GM21737 (cell line): ENCODE measurements around the gene TNNI2.

Source experiments
- ATAC-seq: cut with Tn5 transposase; IDR thresholded peaks from one replicate; pipeline ENCODE4 v1.9.1; 2021; ENCODE audit warnings: mild to moderate bottlenecking, moderate library complexity; ENCODE audit not compliant: unreplicated experiment

The TNNI2 gene

DNA sequence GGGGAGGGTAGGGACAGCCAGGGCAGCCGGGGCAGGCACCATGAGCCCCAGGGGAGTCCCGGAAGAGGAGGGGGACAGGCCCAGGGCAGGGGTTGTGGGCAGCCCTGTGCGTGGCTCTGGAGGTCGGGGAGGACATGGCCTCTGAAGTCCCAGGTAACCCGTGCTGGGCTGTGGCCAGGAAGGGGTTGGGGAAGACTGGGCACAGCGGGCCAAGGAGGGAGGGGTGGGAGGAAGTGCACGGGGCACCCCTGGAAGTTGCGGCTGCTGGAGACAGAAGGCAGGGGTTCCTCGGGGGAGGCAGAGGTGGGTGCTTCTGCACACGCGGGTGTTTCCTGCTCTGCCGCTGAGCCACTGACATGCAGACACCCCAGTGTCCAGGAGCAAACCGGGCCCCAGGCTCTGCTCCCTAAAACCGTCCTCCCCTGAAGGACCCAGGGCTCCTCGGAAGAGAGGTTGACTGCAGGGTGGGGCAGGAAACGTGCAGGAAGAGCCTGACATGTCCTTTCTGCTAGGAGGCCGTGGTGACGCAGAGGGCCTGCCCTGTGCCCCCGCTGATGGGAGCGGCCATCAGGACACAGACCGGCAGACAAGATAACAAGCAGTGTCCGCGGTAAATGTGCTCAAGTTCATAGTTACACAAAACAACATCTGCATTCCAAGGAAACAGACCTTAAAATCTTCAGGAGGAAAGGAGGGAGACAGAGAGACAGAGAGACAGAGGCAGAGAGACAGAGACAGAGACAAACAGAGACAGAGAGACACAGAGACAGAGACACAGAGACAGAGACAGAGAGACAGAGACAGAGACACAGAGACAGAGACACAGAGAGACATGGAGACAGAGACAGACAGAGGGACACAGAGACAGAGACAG lies 5.7 kb downstream of the TNNI2 start:
- no peak for ATAC-seq

DNA sequence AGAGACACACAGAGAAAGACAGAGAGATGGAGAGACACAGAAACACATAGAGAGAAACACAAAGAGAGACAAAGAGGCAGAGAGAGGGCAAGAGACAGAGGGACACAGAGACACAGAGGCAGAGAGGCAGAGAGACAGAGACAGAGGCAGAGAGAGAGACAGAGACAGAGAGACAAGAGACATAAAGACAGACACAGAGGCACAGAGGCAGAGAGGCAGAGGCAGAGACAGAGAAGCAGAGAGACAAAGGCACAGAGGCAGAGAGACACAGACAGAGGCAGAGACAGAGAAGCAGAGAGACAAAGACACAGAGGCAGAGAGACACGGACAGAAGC lies 6.3 kb downstream of the TNNI2 start:
- no peak for ATAC-seq

DNA sequence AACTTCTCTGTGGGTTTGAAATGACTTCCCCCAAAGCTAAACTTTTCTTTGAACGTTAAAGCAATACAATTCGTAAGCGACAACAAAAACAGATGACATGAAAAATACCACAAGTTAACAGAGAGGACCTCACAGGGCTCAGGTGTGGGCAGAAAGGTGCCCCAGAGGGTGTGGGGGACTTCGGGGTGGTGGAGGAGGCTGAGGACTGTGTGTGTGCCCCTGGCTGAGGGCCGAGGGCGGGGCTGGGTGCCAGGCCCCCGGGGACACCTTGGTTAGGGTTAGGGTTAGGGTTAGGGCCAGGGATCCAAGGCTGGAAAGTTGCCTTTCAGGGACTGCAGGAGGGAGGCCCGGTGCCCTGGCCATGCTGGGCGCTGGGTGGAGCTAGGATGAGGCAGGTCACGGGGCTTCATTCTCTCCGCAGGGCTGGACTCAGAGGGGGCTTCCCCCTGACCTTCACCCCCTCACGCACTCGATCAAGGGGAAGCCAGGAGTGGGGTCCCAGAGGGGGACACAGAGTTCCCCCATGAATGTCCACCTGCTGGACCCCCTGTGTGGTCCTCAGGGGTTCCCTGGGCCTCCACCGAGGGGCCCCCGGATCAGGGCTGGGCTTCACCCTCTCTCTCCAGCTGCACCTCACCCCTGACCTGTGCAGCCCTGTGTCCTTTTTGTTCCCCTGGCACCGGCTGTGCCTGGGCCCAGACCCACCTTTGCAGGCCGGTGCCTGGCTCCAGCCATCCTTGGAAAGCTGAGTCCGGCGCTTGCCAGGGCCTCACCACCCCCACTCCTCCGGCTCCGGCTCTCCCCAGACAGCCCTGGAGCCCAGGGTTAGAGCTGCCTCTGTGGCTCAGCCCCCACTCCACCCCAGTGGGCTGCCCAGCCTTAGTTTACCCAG lies 7.0 kb downstream of the TNNI2 start:
- ATAC-seq, result no peak

DNA sequence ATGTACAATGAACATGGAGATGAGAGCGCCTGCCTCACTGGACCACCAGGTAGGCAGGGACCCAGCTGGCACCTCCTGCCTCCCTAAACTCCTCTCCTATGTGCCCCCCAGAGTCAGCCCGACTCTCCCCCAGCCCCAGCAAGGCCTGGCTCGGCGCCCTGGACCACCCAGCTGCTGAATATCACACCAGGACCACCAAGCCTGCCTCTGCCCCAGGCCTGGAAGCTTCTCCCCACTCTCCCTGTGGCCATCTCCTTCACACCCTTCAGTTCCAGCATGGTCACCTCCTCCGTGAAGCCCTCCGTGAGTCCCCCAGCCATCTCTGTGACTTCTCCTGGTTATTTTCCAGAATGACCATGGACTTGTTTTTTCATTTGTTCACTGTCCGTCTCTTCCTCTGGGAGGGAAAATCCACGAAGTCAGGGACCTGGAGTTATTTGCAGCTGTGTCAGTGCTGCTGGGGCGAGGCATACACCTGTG lies 7.7 kb downstream of the TNNI2 start:
- ATAC-seq, result no peak

DNA sequence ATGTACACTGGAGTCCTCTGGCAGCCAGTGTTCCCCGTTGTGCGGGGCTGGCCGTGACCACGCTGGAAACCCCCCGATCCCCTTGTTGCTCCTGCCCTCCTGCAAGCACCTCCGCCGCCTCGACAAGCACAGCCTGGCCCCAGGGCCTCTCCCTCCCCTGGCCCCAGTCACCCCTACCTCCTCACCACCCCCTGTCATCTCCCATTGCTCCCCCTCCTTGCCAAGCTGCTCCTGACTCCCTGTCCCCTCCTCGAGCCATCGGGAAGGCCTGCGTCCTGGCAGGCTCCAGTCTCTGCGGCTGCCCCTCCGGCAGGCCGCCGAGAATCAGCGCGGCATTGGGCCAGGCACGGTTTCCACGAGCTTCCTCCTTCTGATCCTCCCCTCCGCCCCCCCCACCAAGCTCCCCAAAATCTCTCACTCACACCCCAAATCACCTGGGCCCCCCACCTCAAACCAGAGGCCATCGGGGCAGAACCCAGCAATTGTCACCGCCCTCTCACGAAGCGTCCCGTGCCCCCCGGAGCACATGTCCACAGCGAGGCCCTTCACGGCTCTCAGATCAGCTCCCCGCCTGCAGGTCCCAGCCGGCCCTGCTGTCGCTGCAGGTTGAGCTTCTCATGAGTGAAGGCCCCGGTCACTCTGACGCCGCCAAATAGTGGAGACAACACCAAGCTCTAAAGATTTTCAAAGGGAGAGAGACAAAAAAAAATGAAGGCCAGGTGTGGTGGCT lies 8.4 kb downstream of the TNNI2 start:
- no peak for ATAC-seq

DNA sequence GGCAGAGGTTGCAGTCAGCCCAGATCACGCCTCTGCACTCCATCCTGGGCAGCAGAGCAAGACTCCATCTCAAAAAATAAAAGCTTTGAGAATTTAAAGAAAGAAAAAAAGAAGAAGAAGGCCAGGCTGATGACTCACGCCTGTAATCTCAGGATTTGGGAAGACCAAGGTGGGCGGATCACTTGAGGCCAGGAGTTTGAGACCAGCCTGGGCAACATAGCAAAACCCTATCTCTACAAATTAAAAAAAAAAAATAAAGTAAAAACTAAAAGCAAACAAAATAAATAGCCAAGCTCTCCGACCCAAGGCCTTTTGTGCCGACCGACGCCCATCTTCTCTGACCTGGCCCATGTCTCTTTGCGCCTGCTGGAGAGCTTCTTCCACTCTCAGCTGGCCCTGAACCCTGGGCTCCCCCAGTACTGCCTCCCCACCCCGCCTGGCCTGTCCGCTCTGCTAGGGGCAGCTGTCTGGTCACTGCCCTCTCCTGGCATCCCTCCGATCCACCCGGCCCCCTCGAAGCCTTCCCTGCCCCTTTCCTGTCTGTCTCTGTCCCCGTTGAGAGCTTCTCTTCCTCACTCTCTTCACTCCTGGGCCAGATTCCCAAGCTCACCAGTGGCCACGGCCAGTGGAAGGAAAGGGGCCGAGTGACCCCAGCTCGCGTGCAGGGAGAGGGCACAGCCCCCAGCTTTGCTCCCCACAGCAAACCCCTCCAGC lies 9.3 kb downstream of the TNNI2 start:
- no peak for ATAC-seq

DNA sequence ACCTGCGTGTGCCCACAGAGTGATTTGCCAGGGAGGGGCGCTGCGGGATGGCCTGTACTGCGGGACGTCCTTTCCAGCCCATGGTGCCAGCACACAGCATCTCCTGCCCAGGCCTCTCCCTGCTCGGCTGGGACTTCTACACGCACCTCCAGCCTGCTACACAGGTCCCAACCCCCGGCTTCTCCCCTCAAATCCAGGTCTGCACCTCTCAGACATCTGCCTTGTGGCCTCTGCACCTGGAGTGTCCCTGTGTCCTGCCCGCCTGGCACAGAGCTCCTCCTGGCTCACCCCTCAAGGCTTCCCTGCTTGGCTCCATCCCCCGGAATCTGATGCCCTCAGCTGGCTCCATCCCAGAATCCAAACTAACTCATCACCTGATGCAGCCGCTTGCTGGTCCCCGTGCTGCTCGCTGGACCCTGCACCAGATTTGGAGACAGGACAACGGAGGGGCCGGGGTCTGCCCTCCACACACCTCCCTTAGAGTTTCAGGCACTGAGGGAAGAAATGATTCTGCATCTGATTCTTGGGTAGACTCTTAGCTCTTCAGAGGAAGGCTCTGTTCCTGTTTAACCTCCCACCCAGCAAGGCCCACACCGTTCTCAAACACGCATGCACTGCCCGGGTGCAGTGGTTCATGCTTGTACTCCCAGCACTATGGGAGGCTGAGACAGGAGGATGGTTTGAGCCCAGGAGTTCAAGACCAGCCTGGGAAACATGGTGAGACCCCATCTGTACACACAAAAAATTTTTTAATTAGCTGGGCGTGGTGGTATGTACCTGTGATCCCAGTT lies 10.1 kb downstream of the TNNI2 start:
- no peak for ATAC-seq

DNA sequence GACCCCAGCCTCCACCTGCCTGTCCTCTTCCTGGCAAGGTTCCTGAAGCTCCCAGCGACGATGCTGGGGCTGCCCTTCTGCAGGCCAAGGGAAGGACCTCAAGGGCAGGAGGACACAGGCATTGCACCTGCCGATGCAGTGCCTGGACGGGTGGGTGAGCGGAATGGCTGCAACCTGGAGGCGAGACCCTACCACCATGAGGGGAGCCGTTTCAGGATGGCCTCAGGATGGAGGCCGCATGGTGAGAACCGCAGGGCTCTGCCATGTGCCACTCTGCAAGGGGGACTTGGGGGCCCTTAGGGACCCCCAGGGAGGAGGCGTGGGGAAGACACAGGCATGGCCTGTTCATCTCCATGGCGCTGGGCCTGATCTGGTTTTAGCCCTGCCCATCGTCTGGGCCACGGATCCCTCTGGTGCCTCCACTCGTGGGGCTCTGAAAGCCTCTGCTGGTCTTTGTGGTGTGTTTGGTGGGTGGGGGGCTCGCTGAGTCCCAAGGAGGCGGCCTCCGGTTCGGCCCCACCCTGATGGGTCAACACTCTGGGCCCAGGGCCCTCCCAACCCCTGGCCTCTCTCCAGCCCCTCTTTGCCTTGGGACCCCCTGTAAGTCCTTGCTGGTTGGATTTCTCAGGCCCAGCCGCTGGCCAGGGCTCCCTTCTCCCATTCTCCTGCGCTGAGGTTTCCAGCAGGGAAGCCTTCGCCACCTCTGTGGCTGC lies 12.8 kb downstream of the TNNI2 start:
- no peak for ATAC-seq

DNA sequence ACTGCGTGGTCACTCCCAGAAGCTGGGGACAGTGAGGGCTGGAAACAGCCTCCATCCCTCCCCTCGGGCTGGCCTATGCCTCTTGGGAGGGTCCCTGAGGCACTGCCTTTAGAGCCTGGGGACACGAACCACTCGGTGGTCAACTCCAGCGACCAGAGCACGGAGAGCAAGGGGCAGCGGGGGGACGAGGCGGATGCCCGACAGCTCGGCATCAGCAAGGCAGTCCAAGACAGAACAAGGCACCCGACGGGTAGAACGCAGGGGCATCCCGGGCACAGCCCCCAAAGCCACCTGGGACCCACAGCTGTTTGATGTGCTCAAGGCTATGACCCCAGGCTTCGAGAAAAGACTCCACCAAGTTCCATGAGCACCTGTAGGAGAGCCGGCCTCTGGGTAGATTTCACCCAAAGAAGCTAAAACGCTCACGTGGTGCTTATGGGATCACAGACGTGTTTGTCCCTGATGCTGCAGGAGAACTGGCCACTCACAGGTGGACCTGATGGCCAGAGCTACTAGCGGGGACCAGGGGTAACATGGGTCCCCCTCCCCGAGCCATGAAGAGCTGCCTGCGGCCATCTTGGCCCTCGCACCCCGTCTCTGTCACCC lies 13.6 kb downstream of the TNNI2 start:
- no peak for ATAC-seq

GRCh38 chr11:1852877-1853276 lies 14.1 kb downstream of the TNNI2 start, which contains the start of gene LSP1:
TSS of gene LSP1 (plus strand) at chr11:1853084. CDS start at chr11:1853145, 61 bp downstream.
- ATAC-seq, result peak; percentile 39

DNA sequence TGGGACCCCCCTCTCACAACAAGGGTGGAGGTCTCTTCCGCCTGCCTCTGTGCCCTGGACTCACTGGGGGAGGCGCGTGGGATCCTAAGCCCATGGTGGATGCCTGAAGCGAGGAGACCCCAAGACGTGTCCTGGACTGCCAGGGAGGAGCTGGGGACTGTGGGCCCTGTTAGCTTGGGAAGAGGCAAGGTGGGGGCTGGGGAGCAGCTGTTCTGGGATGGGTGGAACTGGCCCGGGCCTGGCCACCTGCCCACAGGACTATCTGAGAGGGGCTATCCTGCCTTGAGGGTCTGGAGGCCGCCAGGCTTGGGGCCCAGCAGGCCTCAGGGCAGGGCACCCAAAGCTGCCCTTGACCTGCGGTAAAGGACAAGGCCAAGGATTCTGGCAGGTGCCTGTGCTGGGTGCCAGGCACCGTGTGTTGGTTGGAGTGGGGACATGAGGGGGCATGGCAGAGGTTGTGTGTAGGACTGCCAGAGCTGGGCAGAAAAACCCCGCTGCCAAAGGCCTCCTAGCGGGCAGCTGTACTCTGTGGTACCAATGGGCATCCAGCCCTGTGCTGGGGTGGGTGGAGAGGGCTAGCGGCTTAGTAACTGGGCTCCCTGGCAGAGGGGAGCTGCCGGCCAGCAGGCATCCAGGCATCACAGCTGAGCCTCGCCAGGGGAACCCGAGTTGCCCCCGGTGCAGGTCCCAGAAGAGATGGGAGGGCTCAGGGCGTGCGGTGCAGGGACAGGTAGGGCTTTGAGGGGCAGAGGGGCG lies 14.8 kb downstream of the TNNI2 start:
- ATAC-seq, result no peak

GRCh38 chr11:1854132-1854948 lies 15.6 kb downstream of the TNNI2 start:
- ATAC-seq, result peak; percentile 32

DNA sequence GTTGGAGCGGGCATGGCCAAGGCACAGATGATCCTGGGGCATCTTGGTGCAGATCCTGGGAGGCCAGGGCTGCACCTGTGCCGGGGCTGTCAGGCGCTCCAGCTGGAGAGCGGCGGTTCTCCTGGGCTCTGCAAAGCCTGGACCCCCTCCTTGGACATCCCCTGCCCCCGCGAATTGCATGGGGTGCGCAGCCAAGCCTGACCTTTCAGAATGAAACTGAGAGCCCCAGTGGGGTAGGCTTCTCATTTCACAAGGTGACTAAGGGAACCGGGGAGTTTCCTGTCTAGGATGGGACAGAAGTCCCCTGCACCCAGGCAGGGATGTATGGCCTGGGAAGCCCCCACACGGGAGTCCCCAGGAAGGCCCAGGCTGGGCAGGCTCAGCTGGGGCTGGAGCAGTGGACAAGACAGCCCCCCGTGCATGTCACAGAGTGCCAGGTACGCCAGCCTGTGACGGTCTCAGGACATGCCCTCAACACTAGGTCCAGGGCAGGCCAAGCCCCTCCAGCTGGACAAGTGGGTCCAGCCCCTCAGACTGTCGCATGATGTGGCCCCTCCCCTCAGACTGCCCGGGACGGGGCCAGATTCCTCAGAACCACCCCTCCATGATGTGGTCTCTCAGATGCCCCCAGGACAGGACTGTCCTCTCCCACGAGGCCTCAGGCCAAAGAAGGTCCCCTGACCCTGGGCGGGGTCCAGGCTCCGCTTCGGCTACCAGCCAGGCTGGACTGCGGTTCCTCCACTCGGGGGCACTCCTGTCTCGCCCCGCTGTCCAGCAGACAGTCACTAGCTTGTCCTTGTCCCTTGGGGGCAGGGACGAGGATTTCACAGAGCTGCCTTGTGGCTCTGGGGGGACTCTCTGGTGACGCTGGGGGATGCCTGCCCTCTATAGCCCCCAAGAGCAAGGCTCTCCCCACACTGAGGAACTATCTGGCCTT lies 16.4 kb downstream of the TNNI2 start:
- ATAC-seq, result peak; percentile 35

- ATAC-seq, result no peak
Measured at GRCh38 chr11:1855886-1856265, 17.1 kb downstream of the TNNI2 start.

DNA sequence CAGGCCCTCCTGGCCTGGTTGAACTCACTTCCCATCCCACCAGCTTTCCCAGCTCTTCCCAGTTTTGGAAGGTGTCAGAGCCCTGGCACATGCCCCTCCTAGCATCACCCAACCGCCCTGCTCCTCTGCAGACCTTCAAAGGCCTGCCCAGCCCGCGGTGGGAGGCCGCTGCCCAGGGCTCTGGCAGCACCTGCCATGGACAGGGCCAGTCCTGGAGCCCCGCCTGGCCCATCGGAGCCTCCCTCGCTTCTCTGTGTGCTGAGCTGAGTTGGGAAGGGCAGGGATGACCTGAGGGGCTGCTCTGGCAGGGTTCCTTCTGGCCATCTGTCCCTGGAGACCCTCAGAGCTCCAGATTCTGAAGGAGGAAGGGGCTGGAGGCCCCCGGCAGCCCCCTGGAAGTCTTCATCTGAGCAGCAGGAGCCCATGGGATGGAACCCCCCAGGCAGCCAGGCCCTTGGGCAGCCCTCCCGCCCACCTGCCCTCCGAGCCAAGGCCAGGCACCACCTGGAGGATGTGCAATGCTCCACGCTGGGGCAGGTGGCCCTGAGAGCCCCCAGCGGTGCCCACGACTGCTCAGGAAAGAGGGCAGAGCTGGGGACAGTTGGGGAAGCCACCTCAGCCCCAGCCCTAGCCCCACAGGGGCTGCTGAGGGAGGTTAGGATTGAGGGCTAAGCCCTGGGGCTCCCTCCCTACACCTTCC lies 17.7 kb downstream of the TNNI2 start:
- ATAC-seq, result no peak
